ENCODE results near the gene GAD2.

DNA sequence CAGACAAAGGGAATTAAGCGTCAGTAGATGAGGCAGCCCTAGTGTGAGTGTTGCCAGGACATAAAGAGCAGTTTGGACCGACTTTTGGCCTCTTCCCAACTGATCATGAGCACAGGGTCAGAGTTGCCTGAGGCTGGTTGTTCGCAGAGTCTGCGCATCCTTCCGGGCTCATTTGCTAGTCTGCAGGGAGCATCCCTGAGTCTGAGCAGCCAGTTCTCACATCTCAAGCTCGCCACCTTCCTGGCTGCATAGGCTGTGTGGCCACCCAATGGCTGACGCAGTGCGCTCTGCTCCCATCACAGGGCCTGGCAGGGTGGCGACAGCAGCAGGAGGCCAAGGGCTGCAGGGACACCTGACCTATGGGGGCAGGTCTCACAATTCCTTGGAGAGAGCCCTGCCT is 5.0 kb downstream of the GAD2 start:
- TF ChIP-seq, protein P1, sequence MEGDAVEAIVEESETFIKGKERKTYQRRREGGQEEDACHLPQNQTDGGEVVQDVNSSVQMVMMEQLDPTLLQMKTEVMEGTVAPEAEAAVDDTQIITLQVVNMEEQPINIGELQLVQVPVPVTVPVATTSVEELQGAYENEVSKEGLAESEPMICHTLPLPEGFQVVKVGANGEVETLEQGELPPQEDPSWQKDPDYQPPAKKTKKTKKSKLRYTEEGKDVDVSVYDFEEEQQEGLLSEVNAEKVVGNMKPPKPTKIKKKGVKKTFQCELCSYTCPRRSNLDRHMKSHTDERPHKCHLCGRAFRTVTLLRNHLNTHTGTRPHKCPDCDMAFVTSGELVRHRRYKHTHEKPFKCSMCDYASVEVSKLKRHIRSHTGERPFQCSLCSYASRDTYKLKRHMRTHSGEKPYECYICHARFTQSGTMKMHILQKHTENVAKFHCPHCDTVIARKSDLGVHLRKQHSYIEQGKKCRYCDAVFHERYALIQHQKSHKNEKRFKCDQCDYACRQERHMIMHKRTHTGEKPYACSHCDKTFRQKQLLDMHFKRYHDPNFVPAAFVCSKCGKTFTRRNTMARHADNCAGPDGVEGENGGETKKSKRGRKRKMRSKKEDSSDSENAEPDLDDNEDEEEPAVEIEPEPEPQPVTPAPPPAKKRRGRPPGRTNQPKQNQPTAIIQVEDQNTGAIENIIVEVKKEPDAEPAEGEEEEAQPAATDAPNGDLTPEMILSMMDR (IDR thresholded peaks at IDR 0.05; ENCODE audit: low read depth, low read length, poor library complexity, severe bottlenecking), result no peak
- TF ChIP-seq EZH2phosphoT487 (IDR thresholded peaks at IDR 0.05; ENCODE audit: borderline replicate concordance, low read length), result no peak

Measured in DOHH2 (cell line).